ENCODE measurements around the gene REC114.

GRCh38 chr15:73558529-73558928, 115.6 kb downstream of the REC114 start:
- TF ChIP-seq, protein P1, sequence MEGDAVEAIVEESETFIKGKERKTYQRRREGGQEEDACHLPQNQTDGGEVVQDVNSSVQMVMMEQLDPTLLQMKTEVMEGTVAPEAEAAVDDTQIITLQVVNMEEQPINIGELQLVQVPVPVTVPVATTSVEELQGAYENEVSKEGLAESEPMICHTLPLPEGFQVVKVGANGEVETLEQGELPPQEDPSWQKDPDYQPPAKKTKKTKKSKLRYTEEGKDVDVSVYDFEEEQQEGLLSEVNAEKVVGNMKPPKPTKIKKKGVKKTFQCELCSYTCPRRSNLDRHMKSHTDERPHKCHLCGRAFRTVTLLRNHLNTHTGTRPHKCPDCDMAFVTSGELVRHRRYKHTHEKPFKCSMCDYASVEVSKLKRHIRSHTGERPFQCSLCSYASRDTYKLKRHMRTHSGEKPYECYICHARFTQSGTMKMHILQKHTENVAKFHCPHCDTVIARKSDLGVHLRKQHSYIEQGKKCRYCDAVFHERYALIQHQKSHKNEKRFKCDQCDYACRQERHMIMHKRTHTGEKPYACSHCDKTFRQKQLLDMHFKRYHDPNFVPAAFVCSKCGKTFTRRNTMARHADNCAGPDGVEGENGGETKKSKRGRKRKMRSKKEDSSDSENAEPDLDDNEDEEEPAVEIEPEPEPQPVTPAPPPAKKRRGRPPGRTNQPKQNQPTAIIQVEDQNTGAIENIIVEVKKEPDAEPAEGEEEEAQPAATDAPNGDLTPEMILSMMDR (IDR thresholded peaks at IDR 0.05 in 2 of 3, conservative IDR thresholded peaks at IDR 0.05 in 1 of 3; ENCODE audit: borderline replicate concordance in 1 of 3, insufficient read depth in 1 of 3, low read depth in 2 of 3, low read length in 2 of 3), result no peak
- no peak for TF ChIP-seq JUND (IDR thresholded peaks at IDR 0.05)
